GM19239 (cell line): ENCODE measurements around the gene PRRT1B.

ENCODE experiments used
- DNase-seq: peaks from one replicate; pipeline ENCODE4 v3.0.0; 2011; ENCODE audit warnings: low spot score; ENCODE audit not compliant: insufficient read length
- FAIRE-seq: peaks from 2 replicates; lab custom pipeline; 2011; peaks lifted over from hg19 to GRCh38; lab: Jason Lieb, UNC

Gene PRRT1B

GRCh38 chr9:131593091-131593820, 47.9 kb downstream of the PRRT1B start:
- DNase-seq: no peak
- FAIRE-seq: no peak

GRCh38 chr9:131593936-131594665, 48.8 kb downstream of the PRRT1B start:
- FAIRE-seq (no peak), DNase-seq (no peak)

GRCh38 chr9:131594906-131595665, 49.8 kb downstream of the PRRT1B start:
- FAIRE-seq: no peak
- DNase-seq: no peak

GRCh38 chr9:131595696-131596429, 50.5 kb downstream of the PRRT1B start:
- no peak for DNase-seq
- FAIRE-seq: no peak

GRCh38 chr9:131596430-131596743, 51.1 kb downstream of the PRRT1B start:
- DNase-seq (no peak), FAIRE-seq (no peak)

GRCh38 chr9:131597246-131597645, 51.9 kb downstream of the PRRT1B start:
- FAIRE-seq: no peak
- no peak for DNase-seq

GRCh38 chr9:131598121-131598520, 52.8 kb downstream of the PRRT1B start:
- DNase-seq (no peak), FAIRE-seq (no peak)

GRCh38 chr9:131601683-131602181, 56.4 kb downstream of the PRRT1B start:
- no peak for DNase-seq
- FAIRE-seq: no peak

- DNase-seq: no peak
- FAIRE-seq: no peak
Observed at GRCh38 chr9:131603199-131603598, 57.9 kb downstream of the PRRT1B start.

- DNase-seq: no peak
- no peak for FAIRE-seq
Observed at GRCh38 chr9:131603711-131604439, 58.6 kb downstream of the PRRT1B start.

- no peak for DNase-seq
- FAIRE-seq: no peak
Observed at GRCh38 chr9:131605770-131606590, 60.7 kb downstream of the PRRT1B start.

- no peak for FAIRE-seq
- DNase-seq: no peak
Observed at GRCh38 chr9:131606896-131607567, 61.7 kb downstream of the PRRT1B start.

- FAIRE-seq: no peak
- no peak for DNase-seq
Observed at GRCh38 chr9:131607591-131607990, 62.3 kb downstream of the PRRT1B start.

- FAIRE-seq: no peak
- no peak for DNase-seq
Observed at GRCh38 chr9:131608493-131609037, 63.2 kb downstream of the PRRT1B start.
